Caco-2 (cell line): ENCODE data around the gene CARD11. TPM values are rescaled to one million over a fixed set of nuclear protein-coding genes. Genes with fewer than 3 reads are reported as not detected.

Experiments used
- BruUV-seq: library from RNA; stranded (reverse); fragments of 400-500 nt; replicated peaks from 2 replicates; lab custom pipeline; 2021; lab: Mats Ljungman, UMichigan
- CTCF ChIA-PET: fragments of 300-600 bp; sonication (Branson Sonifier 250); formaldehyde crosslinking; loops from one replicate; lab custom pipeline; 2022; ENCODE audit warnings: antibody characterized with exemption; lab: Charles Lee
- POLR2A ChIA-PET: fragments of 300-600 bp; sonication (Branson Sonifier 250); formaldehyde crosslinking; loops from one replicate; lab custom pipeline; 2022; ENCODE audit warnings: antibody characterized with exemption; lab: Charles Lee
- DNase-seq, 2 experiments: peaks; one replicate each; pipeline versions ENCODE4 v3.0.0 to v3.0.0-alpha.2; 2020 to 2022
- H3K27me3 ChIP-seq: replicated peaks from 2 replicates; pipeline ENCODE4 v1.6.0; 2011; ENCODE audit warnings: low read length; ENCODE audit not compliant: control insufficient read depth, insufficient read depth
- H3K36me3 ChIP-seq: 2 replicates; pipeline ENCODE4 v1.5.1; 2011; ENCODE audit warnings: low read length; ENCODE audit not compliant: control insufficient read depth, insufficient read depth
- H3K4me1 ChIP-seq: fragments of 250-450 bp; sonication (Bioruptor Pico); 2 replicates; pipeline ENCODE4 v1.5.1; 2020; ENCODE audit warnings: mild to moderate bottlenecking
- H3K4me3 ChIP-seq: 2 replicates; pipeline ENCODE4 v1.5.1; 2011; ENCODE audit warnings: low read depth, mild to moderate bottlenecking, control low read depth, low read length
- H3K9me3 ChIP-seq: fragments of 250-450 bp; sonication (Bioruptor Pico); 2 replicates; pipeline ENCODE4 v1.5.1; 2020; ENCODE audit warnings: mild to moderate bottlenecking, moderate library complexity
- H3K27ac Mint-ChIP-seq: one replicate; pipeline ENCODE4 v1.8.0; 2022; ENCODE audit warnings: mixed read lengths; ENCODE audit not compliant: unreplicated experiment
- H3K27me3 Mint-ChIP-seq: one replicate; pipeline ENCODE4 v1.8.0; 2022; ENCODE audit warnings: mixed read lengths; ENCODE audit not compliant: insufficient read depth, unreplicated experiment
- H3K36me3 Mint-ChIP-seq: one replicate; pipeline ENCODE4 v1.8.0; 2022; ENCODE audit warnings: mild to moderate bottlenecking, mixed read lengths; ENCODE audit not compliant: insufficient read depth, unreplicated experiment
- H3K4me1 Mint-ChIP-seq: one replicate; pipeline ENCODE4 v1.8.0; 2022; ENCODE audit warnings: low read depth, mixed read lengths; ENCODE audit not compliant: unreplicated experiment
- H3K4me3 Mint-ChIP-seq: one replicate; pipeline ENCODE4 v1.8.0; 2022; ENCODE audit warnings: mild to moderate bottlenecking, moderate library complexity, mixed read lengths; ENCODE audit not compliant: unreplicated experiment
- H3K9me3 Mint-ChIP-seq: one replicate; pipeline ENCODE4 v1.8.0; 2022; ENCODE audit warnings: mixed read lengths; ENCODE audit not compliant: unreplicated experiment
- CTCF ChIP-seq, 2 experiments: fragments of 200-600 bp in 1 of 2; IDR thresholded peaks; 1 replicate in 1 of 2; 2 replicates in 1 of 2; pipeline versions ENCODE4 v1.5.1 to v1.8.0; 2011 to 2022; ENCODE audit warnings: antibody characterized with exemption in 1 of 2, control low read depth in 1 of 2, inconsistent platforms in 1 of 2, low read depth in 1 of 2, low read length in 1 of 2, mild to moderate bottlenecking in 1 of 2, moderate library complexity in 1 of 2; ENCODE audit not compliant: insufficient read depth in 1 of 2, severe bottlenecking in 1 of 2, unreplicated experiment in 1 of 2
- intact Hi-C: fragments of 100-400 bp; cut with micrococcal nuclease; formaldehyde crosslinking; loops from one replicate; pipeline ENCODE4 v1.10.0; 2022; ENCODE audit not compliant: unreplicated experiment
- total RNA-seq: library from RNA; stranded (reverse); gene quantifications from 2 replicates; pipeline ENCODE4 v1.2.3, GENCODE V29; 2022

Gene CARD11
- total RNA-seq, 1 experiment from 2014 or later = 5.4 TPM

GRCh38 chr7:2934211-2934731 lies 109.4 kb downstream of the CARD11 start:
- H3K4me1 Mint-ChIP-seq = no peaks in the 10 kb centered on the region
- peaks cover 10% of the 10 kb centered on the region for H3K27me3 Mint-ChIP-seq
- no peak overlapping the region for H3K4me3 Mint-ChIP-seq
- intact Hi-C loops = no loop called here
- no peaks in the 10 kb centered on the region for H3K9me3 Mint-ChIP-seq
- CTCF ChIA-PET = no interaction called here
- H3K4me3 ChIP-seq = no peak overlapping the region
- H3K36me3 ChIP-seq = no peaks in the 10 kb centered on the region
- H3K4me1 ChIP-seq = no peaks in the 10 kb centered on the region
- H3K9me3 ChIP-seq = no peaks in the 10 kb centered on the region
- no peak for TF ChIP-seq CTCF (IDR thresholded peaks at IDR 0.05; ENCODE audit: insufficient read depth in 1 of 2, low read depth in 1 of 2, low read length in 1 of 2, severe bottlenecking in 1 of 2, unreplicated experiment in 1 of 2)
- POLR2A ChIA-PET = no interaction called here
- no peaks in the 10 kb centered on the region for H3K27me3 ChIP-seq
- no peaks in the 10 kb centered on the region for H3K36me3 Mint-ChIP-seq
- DNase-seq = no peak
- no peak overlapping the region for H3K27ac Mint-ChIP-seq
- no TSS peak for BruUV-seq

GRCh38 chr7:2932402-2933251 lies 111.0 kb downstream of the CARD11 start:
- Mint-ChIP-seq H3K36me3 (no peaks in the 10 kb centered on the region), H3K27ac (no peak overlapping the region), H3K9me3 (no peaks in the 10 kb centered on the region), H3K27me3 (peaks cover 9% of the 10 kb centered on the region), H3K4me3 (no peak overlapping the region), H3K4me1 (no peaks in the 10 kb centered on the region)
- ChIA-PET POLR2A (no interaction called here), CTCF (interaction anchor here (0.7 kb wide), 1 partner anchor 29 kb away, joined by 9 read pairs; no protein-coding TSS in a partner anchor)
- no peaks in the 10 kb centered on the region for H3K36me3 ChIP-seq
- no peaks in the 10 kb centered on the region for H3K4me1 ChIP-seq
- H3K4me3 ChIP-seq = no peak overlapping the region
- DNase-seq = peak in 1 of 2 experiments; percentile 24
- no peak for TF ChIP-seq CTCF (IDR thresholded peaks at IDR 0.05; ENCODE audit: insufficient read depth in 1 of 2, low read depth in 1 of 2, low read length in 1 of 2, severe bottlenecking in 1 of 2, unreplicated experiment in 1 of 2)
- intact Hi-C loops = no loop called here
- H3K27me3 ChIP-seq = no peaks in the 10 kb centered on the region
- BruUV-seq = no TSS peak
- H3K9me3 ChIP-seq = no peaks in the 10 kb centered on the region

GRCh38 chr7:2931034-2931415 lies 112.6 kb downstream of the CARD11 start:
- Mint-ChIP-seq H3K4me3 (no peak overlapping the region), H3K4me1 (no peaks in the 10 kb centered on the region), H3K36me3 (no peaks in the 10 kb centered on the region), H3K9me3 (no peaks in the 10 kb centered on the region), H3K27ac (no peak overlapping the region), H3K27me3 (peaks cover 9% of the 10 kb centered on the region)
- no TSS peak for BruUV-seq
- intact Hi-C loops = no loop called here
- Histone ChIP-seq H3K27me3 (no peaks in the 10 kb centered on the region), H3K4me1 (no peaks in the 10 kb centered on the region), H3K9me3 (no peaks in the 10 kb centered on the region), H3K4me3 (no peak overlapping the region), H3K36me3 (no peaks in the 10 kb centered on the region)
- CTCF ChIA-PET = no interaction called here
- no peak for TF ChIP-seq CTCF (IDR thresholded peaks at IDR 0.05; ENCODE audit: insufficient read depth in 1 of 2, low read depth in 1 of 2, low read length in 1 of 2, severe bottlenecking in 1 of 2, unreplicated experiment in 1 of 2)
- DNase-seq = peak in 1 of 2 experiments; percentile 12
- POLR2A ChIA-PET = no interaction called here
